ENCODE data around the gene COX10.

DNA sequence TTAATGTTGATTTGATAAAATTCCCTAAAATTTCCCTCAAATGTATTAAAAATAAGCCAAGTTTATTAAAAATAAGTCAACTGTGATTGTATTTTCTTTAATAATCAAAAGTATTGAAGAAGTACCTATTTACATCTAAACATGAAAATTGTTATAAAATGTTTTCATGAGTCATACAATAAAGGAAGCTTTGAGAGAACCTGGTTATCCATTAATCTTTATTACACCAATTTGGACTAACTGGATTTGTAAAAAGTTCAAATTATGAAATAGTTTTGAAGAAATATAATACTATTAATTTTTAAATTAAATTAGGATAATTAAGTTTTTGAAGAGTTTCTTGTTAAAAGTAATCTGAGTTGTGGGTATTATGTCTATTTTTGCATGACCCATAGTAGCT, 63.8 kb downstream of the COX10 start:
- TF ChIP-seq, protein P1, sequence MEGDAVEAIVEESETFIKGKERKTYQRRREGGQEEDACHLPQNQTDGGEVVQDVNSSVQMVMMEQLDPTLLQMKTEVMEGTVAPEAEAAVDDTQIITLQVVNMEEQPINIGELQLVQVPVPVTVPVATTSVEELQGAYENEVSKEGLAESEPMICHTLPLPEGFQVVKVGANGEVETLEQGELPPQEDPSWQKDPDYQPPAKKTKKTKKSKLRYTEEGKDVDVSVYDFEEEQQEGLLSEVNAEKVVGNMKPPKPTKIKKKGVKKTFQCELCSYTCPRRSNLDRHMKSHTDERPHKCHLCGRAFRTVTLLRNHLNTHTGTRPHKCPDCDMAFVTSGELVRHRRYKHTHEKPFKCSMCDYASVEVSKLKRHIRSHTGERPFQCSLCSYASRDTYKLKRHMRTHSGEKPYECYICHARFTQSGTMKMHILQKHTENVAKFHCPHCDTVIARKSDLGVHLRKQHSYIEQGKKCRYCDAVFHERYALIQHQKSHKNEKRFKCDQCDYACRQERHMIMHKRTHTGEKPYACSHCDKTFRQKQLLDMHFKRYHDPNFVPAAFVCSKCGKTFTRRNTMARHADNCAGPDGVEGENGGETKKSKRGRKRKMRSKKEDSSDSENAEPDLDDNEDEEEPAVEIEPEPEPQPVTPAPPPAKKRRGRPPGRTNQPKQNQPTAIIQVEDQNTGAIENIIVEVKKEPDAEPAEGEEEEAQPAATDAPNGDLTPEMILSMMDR (IDR thresholded peaks at IDR 0.05) = no peak
- TF ChIP-seq EP300 (IDR thresholded peaks at IDR 0.05) (no peak), POLR2A (IDR thresholded peaks at IDR 0.05) (no peak)

All from tibial nerve (tissue), 4 donors.